Left forelimb (tissue), 1 donor: Measurements from ENCODE around the gene TUBB2A.
"Not testable (repeated sequence)": the region's sequence is repeated elsewhere in the genome, so short reads cannot be mapped to it uniquely, and the experiment has no call there.

Source experiments
- DNase-seq: peaks from one replicate; pipeline ENCODE4 v3.0.0-alpha.2; 2018; ENCODE audit warnings: low spot score

Gene TUBB2A

GRCh38 chr6:3157131-3157933 lies at the start of gene TUBB2A:
TUBB2A (minus strand) TSS chr6:3157544; CDS start chr6:3157463, 81 bp downstream.
- peak; percentile 92 for DNase-seq

DNA sequence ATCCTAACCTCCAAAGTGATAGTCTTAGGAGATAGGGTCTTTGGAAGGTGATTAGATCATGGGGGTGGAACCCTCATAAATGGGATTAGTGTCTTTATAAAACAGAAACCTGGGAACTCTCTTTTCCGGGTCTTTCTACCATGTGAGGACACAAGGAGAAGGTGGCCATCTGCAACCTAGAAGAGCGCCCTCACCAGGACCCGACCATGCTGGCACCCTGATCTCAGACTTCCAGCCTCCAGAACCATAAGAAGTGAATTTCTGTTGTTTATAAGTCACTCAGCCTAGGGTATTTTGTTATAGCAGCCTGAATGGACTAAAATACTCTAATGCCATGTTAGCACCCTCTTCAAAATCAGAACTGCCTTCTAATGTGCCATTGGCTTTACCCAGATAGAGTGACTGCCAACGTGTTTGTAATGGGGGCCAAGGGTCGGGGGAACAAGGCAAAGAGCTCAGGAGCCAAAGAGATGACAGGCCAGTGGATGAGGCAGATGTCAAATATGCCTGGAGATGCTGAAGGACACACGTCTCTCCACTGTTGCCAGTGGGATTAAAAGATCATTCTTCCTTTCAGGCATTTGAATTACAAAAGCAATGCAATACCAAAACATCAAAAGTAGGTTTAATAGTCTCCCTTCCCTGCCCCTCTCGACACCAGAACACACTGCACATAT lies 49.1 kb upstream of the TUBB2A start:
- no peak for DNase-seq

GRCh38 chr6:3205913-3206312 lies 48.6 kb upstream of the TUBB2A start:
- no peak for DNase-seq

DNA sequence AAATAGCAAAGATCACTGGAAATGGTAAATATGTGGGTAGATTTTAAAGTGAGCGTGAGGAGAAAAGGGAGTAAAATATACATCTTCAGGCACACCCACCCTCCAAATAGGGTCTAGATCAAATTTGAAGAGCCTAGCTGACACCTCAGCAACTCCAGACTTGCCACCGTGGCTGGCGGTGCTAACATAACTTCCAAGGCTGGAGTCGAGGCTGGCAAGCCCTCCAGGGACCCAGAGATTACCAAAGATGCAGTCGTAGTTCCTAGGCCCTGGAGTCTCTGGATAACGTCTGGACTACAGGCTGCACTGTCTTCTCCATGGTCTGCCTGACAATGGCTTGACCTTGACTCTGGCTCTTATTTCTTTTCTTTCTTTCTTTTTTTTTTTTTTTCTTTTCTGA lies 47.6 kb upstream of the TUBB2A start:
- DNase-seq, result no peak

- no peak for DNase-seq
Observed at GRCh38 chr6:3202999-3203696, 45.8 kb upstream of the TUBB2A start.

DNA sequence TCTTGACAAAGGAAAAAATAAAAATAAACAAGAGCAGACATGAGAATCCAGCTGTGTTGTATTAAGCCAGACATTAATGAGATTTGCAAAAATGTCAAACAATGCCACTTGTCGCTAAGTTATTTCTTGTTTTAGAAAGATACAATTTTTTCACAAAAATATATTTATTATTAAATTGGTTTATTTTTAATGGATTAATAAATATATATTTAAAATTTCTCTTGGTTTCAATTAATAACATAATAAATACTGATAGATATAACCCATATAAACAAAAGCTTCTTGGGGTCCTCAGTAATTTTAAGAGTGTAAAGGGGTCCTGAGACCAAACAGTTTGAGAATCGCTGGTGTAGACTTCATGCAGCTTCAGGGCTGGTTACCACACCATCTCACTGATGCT lies 44.0 kb upstream of the TUBB2A start:
- DNase-seq, result no peak

- no peak for DNase-seq
Observed at GRCh38 chr6:3200682-3201081, 43.3 kb upstream of the TUBB2A start.

DNA sequence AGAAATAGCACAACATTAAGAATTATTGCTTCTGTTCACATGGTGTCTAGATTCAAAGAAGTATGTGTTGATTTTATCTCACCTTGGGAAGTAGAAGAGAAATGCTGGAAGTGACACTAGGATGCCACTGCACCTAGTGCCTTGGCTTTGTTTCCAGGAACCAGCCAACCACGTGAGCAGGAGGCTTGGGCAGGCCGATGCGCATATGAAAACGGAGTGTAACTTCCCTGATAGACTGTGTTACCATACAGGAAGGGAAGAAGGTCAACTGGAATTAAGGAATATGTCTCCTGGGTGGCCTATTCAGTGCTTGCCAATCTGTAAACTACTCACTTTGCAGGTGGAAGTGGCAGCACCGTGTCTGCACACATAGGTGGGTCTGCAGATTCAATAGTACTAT lies 42.0 kb upstream of the TUBB2A start:
- DNase-seq, result no peak

DNA sequence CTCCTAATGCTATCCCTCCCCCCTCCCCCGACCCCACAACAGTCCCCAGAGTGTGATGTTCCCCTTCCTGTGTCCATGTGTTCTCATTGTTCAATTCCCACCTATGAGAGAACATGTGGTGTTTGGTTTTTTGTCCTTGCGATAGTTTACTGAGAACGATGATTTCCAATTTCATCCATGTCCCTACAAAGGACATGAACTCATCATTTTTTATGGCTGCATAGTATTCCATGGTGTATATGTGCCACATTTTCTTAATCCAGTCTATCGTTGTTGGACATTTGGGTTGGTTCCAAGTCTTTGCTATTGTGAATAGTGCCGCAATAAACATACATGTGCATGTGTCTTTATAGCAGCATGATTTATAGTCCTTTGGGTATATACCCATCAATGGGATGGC lies 40.4 kb upstream of the TUBB2A start:
- not testable (repeated sequence) for DNase-seq

DNA sequence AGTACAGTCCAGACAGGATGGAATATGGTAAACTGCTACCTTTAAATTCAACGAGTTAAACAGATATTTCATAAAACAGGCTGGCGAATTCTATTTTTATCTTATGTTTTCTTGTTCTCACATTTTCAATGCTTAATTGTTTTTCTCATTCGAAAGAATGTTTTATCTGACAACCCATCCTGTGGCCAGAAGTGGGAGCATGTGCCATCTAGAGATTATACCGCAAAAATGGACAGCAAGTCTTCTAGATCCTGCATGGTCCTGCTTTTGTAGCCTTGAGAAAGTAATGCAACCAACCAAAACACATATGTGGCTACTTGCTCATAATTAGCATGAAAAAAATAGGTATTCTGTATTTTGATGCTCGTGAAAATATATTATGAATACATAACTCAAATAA lies 39.4 kb upstream of the TUBB2A start:
- no peak for DNase-seq

- DNase-seq, result no peak
Observed at GRCh38 chr6:3195695-3196497, 38.6 kb upstream of the TUBB2A start.

DNA sequence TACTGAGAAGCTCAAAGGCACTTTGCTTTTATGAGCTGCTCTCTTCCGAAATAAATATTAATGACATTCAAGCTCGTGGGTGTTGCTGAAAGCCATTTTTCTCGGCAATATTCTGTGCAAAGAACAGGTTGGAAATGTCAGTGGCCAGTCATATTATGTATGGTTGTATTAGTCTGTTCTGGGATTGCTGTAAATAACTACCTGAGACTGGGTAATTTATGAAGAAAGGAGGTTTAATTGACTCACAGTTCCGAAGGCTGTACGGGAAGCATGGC lies 38.0 kb upstream of the TUBB2A start:
- no peak for DNase-seq

DNA sequence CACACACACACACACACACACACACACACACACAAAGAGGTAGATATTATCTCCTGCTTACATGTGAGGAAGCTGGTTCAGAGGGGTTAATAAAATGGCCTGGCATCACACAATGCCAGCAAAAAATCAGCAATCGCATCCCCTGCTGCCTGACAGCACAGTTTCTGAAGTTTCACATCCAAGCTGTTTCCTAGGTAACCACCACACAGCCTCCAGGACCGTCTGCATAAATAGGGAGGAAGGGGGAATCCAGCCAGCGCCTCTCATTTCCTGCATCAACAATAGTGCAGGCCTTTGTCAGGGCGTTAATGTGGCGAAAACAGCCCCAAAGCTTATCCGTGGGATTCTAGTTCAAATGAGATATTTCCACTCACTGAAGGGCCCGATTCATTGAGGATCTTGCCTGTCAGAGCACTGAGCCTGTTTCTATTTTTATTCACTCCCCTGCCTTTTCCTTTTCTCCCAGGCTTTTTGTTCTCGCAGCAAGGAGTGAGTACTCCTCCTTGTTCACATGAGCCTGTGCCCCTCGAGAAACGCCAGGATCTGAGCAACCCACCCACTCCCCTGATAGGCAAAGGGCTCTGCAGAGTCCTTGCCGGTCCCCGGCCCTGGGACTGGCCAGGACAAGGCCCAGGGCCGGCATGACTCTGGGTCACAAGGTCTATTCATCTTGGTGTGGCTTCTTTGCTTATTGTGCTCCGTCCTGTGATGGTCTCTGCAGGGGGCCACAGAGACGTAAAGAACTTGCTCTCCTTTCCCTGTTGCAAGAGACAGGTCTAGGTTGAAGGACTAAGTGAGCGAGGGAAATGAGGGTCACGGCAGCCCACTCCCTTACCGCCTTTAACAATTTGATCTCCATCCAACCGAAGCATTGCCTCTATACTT lies 37.4 kb upstream of the TUBB2A start:
- DNase-seq, result no peak

- no peak for DNase-seq
Observed at GRCh38 chr6:3193102-3193849, 35.9 kb upstream of the TUBB2A start.

GRCh38 chr6:3190779-3191178 lies 33.4 kb upstream of the TUBB2A start:
- DNase-seq, result no peak

GRCh38 chr6:3190056-3190455 lies 32.7 kb upstream of the TUBB2A start:
- DNase-seq, result no peak

- not testable (repeated sequence) for DNase-seq
Observed at GRCh38 chr6:3189192-3189591, 31.8 kb upstream of the TUBB2A start.

DNA sequence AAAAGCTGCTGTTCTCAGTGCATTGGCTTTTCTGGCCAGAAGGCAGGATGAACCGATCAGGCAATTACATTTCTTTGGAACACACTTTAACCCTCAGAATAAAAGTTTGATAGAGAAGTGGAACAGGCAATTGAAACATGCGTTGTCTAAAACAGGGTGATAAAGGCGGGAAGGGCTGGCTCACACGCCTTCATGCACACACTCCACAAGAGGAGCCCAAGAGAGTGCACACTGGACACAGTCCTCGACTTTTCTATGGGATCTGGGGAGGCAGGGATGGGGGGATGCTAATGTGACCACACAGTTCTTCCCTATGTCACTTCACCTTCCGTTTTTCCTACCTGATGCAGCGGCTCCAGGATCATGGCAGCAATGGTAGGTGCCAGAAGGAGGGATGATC lies 30.9 kb upstream of the TUBB2A start:
- DNase-seq, result no peak

DNA sequence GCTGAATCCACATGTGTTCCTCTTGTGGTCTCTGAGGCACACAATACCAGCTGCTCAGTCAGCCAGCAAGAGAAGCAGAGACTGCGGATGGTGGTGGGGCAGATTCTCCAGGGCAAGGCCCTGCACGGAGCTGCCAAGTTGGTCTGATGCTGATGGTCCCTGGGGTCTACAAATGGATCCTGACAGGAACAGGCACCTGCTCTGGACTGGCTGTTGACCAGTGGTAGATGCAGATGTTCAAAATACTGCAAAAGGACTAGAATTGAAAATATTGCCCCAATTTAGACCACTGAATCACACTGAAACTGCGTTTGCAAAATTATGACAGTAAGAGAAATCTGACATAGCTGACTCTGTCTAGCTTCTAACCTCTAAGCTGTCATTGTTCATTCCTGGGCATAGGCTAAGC lies 29.6 kb upstream of the TUBB2A start:
- no peak for DNase-seq

- no peak for DNase-seq
Observed at GRCh38 chr6:3183066-3183465, 25.7 kb upstream of the TUBB2A start.

DNA sequence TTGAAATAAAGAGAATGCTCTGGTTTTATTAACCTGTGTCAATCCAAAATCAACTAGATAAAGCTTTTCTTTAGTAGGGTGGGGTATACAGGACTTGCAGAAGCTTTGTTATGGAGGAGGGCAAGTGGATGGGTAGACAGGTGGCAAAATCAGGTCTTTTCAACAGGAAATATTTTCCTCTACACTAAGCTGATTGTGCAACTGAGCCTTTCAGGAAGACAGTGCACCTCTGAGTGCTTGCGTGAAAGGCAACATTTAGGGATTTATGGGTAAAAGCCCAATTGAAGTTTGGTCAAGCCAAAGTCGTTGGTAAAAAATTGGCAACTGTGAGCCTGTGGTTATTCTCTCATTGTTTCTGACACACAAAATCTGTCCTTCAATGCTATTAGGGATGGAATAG lies 23.8 kb upstream of the TUBB2A start:
- DNase-seq, result no peak
